ENCODE results near the gene TSGA10IP. TPM values are rescaled to one million over a fixed set of nuclear protein-coding genes. Genes with fewer than 3 reads are reported as not detected.

Gene TSGA10IP
- total RNA-seq (not detected), polyA plus RNA-seq (under 1 TPM in 1 of 2 donors, not detected in 1; 0.01 TPM)
- long read RNA-seq, donor 1: 0 reads
- long read RNA-seq, donor 2: 0 reads
- long read RNA-seq, donor 3: 0 reads

DNA sequence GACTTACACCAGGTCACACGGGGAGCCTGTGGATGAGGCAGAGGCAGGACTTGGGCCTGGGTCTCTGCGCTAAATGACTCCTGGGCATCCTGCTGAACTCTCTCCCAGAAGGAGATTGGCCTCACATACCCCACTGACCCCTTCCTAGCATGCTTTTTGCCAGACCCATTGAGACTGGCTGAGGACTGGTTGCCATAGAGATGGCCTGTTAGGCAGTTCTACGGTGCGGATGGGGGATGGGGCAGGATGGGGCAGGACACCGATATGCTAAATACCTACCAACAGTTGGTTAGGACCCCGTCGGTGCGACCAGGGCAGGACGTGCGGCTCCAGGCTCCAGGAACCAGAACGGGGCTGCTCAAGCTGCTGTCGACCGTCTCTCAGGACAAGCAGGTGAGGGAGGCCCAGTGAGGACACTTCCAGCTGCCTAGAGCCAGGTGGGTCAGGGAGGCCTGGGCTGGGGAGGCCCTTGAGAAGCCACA, at the start of gene TSGA10IP:
TSS of gene TSGA10IP (plus strand) at position 51 of the 482 bp plus-strand sequence. CDS start at position 247, 196 bp downstream.
- TF ChIP-seq, protein P1, sequence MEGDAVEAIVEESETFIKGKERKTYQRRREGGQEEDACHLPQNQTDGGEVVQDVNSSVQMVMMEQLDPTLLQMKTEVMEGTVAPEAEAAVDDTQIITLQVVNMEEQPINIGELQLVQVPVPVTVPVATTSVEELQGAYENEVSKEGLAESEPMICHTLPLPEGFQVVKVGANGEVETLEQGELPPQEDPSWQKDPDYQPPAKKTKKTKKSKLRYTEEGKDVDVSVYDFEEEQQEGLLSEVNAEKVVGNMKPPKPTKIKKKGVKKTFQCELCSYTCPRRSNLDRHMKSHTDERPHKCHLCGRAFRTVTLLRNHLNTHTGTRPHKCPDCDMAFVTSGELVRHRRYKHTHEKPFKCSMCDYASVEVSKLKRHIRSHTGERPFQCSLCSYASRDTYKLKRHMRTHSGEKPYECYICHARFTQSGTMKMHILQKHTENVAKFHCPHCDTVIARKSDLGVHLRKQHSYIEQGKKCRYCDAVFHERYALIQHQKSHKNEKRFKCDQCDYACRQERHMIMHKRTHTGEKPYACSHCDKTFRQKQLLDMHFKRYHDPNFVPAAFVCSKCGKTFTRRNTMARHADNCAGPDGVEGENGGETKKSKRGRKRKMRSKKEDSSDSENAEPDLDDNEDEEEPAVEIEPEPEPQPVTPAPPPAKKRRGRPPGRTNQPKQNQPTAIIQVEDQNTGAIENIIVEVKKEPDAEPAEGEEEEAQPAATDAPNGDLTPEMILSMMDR (IDR thresholded peaks at IDR 0.05): no peak
- no peak within 1 kb of the TSS for H3K27ac ChIP-seq
- peaks cover 0 to 15% (median 0%) of the 10 kb centered on the region in 9 donors for H3K4me1 ChIP-seq
- H3K9me3 ChIP-seq: no peaks in the 10 kb centered on the region
- H3K27me3 ChIP-seq: peaks cover 0 to 17% (median 6%) of the 10 kb centered on the region in 7 donors
- DNase-seq (no peak), ATAC-seq (no peak)
- H3K36me3 ChIP-seq: no peaks in the 10 kb centered on the region
- intact Hi-C loops (cut with DNase I): no loop called here
- 57 to 58% methylated on average over 13 of the region's 13 CpGs for WGBS, 2 donors
- no peak within 1 kb of the TSS for H3K4me3 ChIP-seq

DNA sequence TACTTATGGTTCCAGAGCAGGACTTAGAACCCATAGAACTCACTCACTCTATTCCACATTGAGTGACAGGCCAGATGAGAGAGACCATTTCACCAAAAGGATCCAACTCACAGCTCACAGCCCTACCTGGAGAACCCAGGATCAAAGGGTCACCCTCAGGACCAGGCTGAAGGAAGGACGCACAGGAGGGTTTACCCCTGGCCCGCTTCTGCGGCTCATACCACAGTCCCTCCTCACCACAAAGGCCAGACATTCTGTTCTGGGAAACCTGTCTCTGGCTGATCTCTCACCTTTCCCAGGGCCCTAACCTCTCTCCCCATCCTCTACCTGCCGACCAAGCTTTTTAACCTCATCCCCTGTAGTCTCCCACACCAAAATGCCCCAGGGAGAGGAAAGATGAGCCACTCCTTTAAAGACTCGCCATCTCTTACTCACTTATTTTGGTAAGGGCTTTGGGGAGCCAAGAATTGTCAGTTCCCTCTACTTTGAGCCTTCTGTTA, 49.7 kb upstream of the TSGA10IP start:
- peaks cover 0 to 9% (median 4%) of the 10 kb centered on the region in 7 donors for H3K27me3 ChIP-seq
- H3K27ac ChIP-seq: no peak overlapping the region
- intact Hi-C loops (cut with DNase I): no loop called here
- H3K9me3 ChIP-seq: no peaks in the 10 kb centered on the region
- no peak for DNase-seq
- no peak for ATAC-seq
- H3K36me3 ChIP-seq: peaks cover 0 to 6% (median 0%) of the 10 kb centered on the region in 9 donors
- H3K4me3 ChIP-seq: no peak overlapping the region
- WGBS, 2 donors: 94 to 96% methylated on average over 5 of the region's 5 CpGs
- TF ChIP-seq, protein P1 (IDR thresholded peaks at IDR 0.05): no peak
- H3K4me1 ChIP-seq: peaks cover 16 to 61% (median 54%) of the 10 kb centered on the region in 9 donors

DNA sequence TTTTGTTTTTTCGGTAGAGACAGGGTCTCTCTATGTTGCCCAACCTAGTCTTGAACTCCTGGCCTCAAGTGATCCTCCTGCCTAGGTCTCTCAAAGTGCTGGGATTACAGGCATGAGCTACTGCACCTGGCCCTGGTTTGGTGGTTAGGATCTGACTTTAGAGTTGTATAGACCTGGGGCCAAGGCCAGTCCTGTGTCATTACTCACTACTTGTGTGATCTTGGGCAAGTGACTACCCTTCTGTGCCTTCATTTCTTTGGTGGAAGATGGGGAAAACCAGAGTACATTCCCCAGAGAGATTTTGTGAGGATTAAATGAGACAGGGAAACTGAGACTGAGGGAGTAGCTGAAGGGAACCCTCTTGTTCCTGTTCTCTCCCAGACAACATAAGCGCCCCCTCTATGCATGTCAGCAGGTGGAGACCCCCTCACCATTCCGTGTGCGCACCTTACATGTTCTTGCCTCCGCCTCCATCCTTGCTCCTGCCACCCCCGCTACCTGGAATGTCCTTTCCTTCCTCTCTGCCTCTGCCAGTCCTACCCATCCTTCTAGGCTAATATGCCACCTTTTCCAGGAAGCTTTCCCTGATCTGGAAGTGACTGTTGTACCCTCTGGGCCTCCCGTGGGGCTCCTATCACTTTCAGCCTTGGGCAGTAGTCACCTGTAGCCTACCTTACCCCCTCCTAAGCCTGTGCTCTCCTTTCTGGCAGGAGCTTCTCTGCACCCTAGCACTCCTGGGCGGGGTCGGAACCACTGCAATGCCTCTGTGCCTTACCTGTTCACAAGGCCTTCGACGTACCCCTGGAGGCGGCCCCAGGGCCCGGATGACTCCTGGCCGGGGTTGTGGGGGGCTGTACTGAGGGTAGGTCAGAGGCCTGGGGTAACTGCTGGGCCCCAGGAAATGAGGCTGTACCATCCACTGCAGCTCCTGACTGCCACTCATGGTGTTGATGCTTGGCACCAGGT, 49.0 kb upstream of the TSGA10IP start:
- H3K4me1 ChIP-seq: peaks cover 16 to 61% (median 52%) of the 10 kb centered on the region in 9 donors
- peaks cover 0 to 9% (median 4%) of the 10 kb centered on the region in 7 donors for H3K27me3 ChIP-seq
- ATAC-seq (no peak), DNase-seq (no peak)
- 92 to 93% methylated on average over 14 of the region's 14 CpGs for WGBS, 2 donors
- no peaks in the 10 kb centered on the region for H3K9me3 ChIP-seq
- H3K27ac ChIP-seq: no peak overlapping the region
- H3K4me3 ChIP-seq: no peak overlapping the region
- H3K36me3 ChIP-seq: peaks cover 0 to 6% (median 0%) of the 10 kb centered on the region in 9 donors
- TF ChIP-seq, protein P1 (IDR thresholded peaks at IDR 0.05): no peak
- intact Hi-C loops (cut with DNase I): no loop called here

GRCh38 chr11:65897020-65897471, 48.2 kb upstream of the TSGA10IP start:
- DNase-seq: no peak
- Histone ChIP-seq H3K27ac (no peak overlapping the region), H3K36me3 (peaks cover 0 to 6% (median 0%) of the 10 kb centered on the region in 9 donors), H3K27me3 (peaks cover 0 to 9% (median 4%) of the 10 kb centered on the region in 7 donors), H3K4me1 (peaks cover 15 to 55% (median 44%) of the 10 kb centered on the region in 9 donors), H3K9me3 (no peaks in the 10 kb centered on the region), H3K4me3 (no peak overlapping the region)
- 92 to 94% methylated on average over 4 of the region's 4 CpGs for WGBS, 2 donors
- TF ChIP-seq, protein P1 (IDR thresholded peaks at IDR 0.05): no peak
- intact Hi-C loops (cut with DNase I): no loop called here
- ATAC-seq: no peak
